Astrocyte of the cerebellum (primary cell): ENCODE measurements around the gene PFDN4.
"Not testable (repeated sequence)": the region's sequence is repeated elsewhere in the genome, so short reads cannot be mapped to it uniquely, and the experiment has no call there.

Source experiments
- DNase-seq: peaks from one replicate; pipeline ENCODE4 v3.0.0-alpha.2; 2011; ENCODE audit warnings: low read depth
- H3K4me3 ChIP-seq: 2 replicates; pipeline ENCODE4 v1.5.1; 2011; ENCODE audit warnings: mild to moderate bottlenecking, low read depth, low read length, moderate library complexity
- in situ Hi-C: cut with HindIII; loops from 2 replicates; pipeline ENCODE4 v1.10.0; 2017; ENCODE audit warnings: low sequenced_read_pairs
- TF ChIP-seq, protein P1 (sequence below): IDR thresholded peaks from 2 replicates; pipeline ENCODE4 v1.5.1; 2012; ENCODE audit warnings: low read length, low read depth, moderate library complexity, mild to moderate bottlenecking; ENCODE audit errors: missing control alignments

PFDN4 gene

DNA sequence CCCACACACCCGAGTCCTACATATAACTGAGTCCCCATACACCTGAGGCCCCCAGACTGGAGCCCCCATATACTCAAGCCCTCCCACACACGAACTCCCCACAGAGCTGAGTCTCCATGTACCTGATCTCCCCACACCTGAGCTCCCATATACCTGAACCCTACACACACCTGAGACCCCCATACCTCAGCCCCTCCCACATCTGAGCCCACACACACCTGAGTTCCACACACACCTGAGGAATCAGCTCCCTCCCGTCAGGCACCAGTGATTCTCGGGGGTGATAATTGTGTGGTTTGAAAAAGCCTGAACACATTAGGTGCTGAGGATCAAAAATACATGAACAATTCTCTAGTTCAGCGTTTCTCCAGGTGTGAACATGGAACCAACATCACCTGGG is 15.4 kb downstream of the PFDN4 start:
- in situ Hi-C loops = no loop called here
- no peak for DNase-seq
- TF ChIP-seq, protein P1, sequence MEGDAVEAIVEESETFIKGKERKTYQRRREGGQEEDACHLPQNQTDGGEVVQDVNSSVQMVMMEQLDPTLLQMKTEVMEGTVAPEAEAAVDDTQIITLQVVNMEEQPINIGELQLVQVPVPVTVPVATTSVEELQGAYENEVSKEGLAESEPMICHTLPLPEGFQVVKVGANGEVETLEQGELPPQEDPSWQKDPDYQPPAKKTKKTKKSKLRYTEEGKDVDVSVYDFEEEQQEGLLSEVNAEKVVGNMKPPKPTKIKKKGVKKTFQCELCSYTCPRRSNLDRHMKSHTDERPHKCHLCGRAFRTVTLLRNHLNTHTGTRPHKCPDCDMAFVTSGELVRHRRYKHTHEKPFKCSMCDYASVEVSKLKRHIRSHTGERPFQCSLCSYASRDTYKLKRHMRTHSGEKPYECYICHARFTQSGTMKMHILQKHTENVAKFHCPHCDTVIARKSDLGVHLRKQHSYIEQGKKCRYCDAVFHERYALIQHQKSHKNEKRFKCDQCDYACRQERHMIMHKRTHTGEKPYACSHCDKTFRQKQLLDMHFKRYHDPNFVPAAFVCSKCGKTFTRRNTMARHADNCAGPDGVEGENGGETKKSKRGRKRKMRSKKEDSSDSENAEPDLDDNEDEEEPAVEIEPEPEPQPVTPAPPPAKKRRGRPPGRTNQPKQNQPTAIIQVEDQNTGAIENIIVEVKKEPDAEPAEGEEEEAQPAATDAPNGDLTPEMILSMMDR = no peak
- H3K4me3 ChIP-seq = no peak overlapping the region

DNA sequence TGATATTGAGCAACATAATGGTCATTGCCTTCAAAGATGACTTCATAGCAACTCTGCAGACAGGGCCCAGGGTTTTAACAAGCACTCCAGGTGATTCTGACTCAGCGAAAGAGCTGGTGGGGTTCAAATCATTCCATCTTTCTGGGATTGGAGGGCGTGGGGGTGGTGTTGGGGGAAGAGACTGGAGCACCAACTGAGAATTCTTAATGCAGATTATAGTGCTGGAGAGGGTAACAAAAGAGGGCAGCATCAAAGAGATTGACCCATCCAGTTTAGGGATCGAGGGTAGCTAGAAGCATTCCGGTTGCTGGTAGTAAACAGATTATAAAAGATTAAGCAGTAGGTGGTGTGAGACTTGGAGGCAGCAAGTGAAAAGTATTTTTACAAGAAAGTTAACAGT is 15.9 kb downstream of the PFDN4 start:
- TF ChIP-seq, protein P1 = no peak
- in situ Hi-C loops = no loop called here
- no peak for DNase-seq
- H3K4me3 ChIP-seq = no peak overlapping the region

DNA sequence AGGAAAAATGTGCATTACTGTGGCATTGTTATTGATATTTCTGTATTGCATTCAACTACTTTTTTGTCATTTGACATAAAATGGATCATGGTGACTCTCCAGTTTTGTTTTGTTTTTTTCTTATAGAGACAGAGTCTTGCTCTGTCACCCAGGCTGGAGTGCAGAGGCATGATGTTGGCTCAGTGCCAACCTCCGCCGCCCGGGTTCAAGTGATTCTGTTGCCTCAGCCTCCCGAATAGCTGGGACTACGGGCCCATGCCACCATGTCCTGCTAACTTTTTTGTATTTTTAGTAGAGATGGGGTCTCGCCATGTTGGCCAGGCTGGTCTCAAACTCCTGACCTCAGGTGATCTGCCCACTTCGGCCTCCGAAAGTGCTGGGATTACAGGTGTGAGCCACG is 16.8 kb downstream of the PFDN4 start:
- DNase-seq, H3K4me3 ChIP-seq: not testable (repeated sequence)
- in situ Hi-C loops = loop anchor here (25.0 kb wide), 1 partner anchor 413 kb away; no protein-coding TSS in a partner anchor

DNA sequence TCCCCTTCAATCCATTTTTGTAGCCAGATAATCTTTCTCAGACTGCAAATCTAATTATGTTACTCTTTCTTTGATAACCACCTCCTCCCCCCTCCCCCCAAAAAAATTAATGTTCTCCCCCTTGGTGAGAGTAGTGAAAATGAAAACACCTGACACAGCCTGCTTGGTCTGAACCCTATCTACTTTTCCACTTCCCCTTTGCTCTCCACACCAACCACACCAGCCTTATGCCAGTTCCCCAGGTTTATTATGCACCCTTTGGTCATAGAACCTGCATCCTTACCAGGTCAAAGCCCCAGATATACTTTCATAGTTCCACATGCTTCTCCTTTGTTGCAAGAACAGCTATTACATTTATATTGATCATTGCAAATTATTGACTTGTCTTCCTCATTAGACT is 19.4 kb downstream of the PFDN4 start:
- in situ Hi-C loops = loop anchor here (25.0 kb wide), 1 partner anchor 410 kb away; no protein-coding TSS in a partner anchor
- TF ChIP-seq, protein P1 = no peak
- no peak overlapping the region for H3K4me3 ChIP-seq
- DNase-seq = no peak

DNA sequence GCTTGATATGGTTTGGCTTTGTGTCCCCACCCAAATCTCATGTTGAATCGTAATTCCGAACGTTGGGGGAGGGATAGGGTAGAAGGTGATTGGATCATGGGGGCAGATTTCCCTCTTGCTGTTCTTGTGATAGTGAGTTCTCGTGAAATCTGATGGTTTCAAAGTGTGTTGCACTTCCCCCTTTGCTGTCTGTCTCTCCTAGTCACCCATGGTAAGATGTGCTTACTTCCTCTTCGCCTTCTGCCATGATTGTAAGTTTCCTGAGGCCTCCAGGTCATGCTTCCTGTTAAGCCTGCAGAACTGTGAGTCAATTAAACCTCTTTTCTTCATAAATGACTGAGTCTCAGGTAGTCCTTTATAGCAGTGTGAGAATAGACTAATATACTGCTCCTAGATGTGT is 19.9 kb downstream of the PFDN4 start:
- H3K4me3 ChIP-seq = no peak overlapping the region
- DNase-seq = no peak
- TF ChIP-seq, protein P1 = no peak
- in situ Hi-C loops = loop anchor here (25.0 kb wide), 1 partner anchor 410 kb away; no protein-coding TSS in a partner anchor

DNA sequence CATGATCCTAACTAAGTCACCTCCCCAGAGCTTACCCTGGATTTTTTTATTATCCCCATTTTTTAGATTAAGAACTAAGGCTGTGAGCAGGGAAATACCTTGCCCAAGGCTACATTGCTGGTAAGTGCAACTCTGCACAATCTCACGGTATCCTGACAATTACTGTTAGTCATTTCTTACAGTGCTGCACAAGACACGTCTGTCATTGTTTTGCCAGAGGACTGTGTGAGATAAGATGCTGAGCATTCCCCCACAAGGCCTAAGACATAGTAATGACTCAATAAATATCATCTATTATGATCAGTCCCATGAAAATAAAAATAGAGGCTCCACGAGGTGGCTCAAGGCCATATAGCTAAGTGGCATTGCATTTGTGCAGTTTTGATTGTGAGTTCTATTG is 21.0 kb downstream of the PFDN4 start:
- H3K4me3 ChIP-seq = no peak overlapping the region
- DNase-seq = no peak
- TF ChIP-seq, protein P1 = no peak
- in situ Hi-C loops = loop anchor here (25.0 kb wide), 1 partner anchor 408 kb away; no protein-coding TSS in a partner anchor

DNA sequence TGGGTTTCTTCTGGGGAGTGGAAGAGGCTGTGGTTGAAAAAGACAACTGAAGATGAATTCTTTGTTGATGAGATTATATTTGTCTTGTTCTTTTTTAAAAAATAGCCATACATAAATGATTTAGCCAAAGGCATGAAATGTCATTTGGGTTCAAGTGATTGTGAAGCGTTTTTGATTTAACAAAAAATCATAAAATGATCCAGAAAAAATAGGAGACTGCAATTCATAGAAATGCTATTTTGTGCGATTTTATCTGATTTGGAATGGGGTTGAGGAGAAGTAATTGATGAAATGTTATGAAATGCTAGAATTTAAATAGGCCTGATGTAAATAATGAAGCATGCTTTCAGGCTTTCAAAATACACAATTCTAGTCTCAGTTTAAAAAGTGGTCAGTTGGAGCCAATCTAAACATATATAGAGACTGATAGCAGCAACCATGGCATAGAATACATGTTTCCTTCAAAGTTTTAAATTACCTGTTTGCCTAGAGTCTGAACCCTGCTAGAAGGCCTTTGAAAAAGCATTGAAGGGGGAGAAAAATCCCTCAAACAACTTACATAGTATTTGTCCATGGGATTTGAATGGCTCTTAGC is 21.8 kb downstream of the PFDN4 start:
- no peak overlapping the region for H3K4me3 ChIP-seq
- TF ChIP-seq, protein P1 = no peak
- in situ Hi-C loops = loop anchor here (25.0 kb wide), 1 partner anchor 408 kb away; no protein-coding TSS in a partner anchor
- no peak for DNase-seq
